RWPE2 (cell line): Measurements from ENCODE around the gene DNAH11.
"Not testable (repeated sequence)": the region's sequence is repeated elsewhere in the genome, so short reads cannot be mapped to it uniquely, and the experiment has no call there.

Experiments used
- ATAC-seq: fragments of 200-7000 bp; cut with Tn5 transposase; 3 replicates; pipeline ENCODE4 v1.9.1; 2021; ENCODE audit warnings: low read depth
- DNase-seq: peaks from one replicate; pipeline ENCODE4 v3.0.0-alpha.2; 2020; ENCODE audit warnings: low spot score
- H3K27ac ChIP-seq: fragments of 450-650 bp; 2 replicates; pipeline ENCODE4 v1.5.1; 2017; ENCODE audit warnings: mild to moderate bottlenecking; ENCODE audit not compliant: poor library complexity, severe bottlenecking
- H3K27me3 ChIP-seq: fragments of 250-450 bp; sonication (Bioruptor Pico); 2 replicates; pipeline ENCODE4 v1.5.1; 2021; ENCODE audit warnings: mild to moderate bottlenecking, moderate library complexity; ENCODE audit not compliant: insufficient read depth, poor library complexity, severe bottlenecking
- H3K36me3 ChIP-seq: fragments of 250-450 bp; sonication (Bioruptor Pico); 2 replicates; pipeline ENCODE4 v1.5.1; 2020; ENCODE audit warnings: low read depth, mild to moderate bottlenecking, moderate library complexity
- H3K4me1 ChIP-seq: fragments of 250-450 bp; sonication (Bioruptor Pico); 2 replicates; pipeline ENCODE4 v1.5.1; 2021; ENCODE audit warnings: mild to moderate bottlenecking, moderate library complexity; ENCODE audit not compliant: insufficient read depth, poor library complexity, severe bottlenecking
- H3K4me3 ChIP-seq: fragments of 250-450 bp; sonication (Bioruptor Pico); 2 replicates; pipeline ENCODE4 v1.5.1; 2021; ENCODE audit warnings: mild to moderate bottlenecking, moderate library complexity; ENCODE audit not compliant: severe bottlenecking
- H3K9me3 ChIP-seq: fragments of 250-450 bp; sonication (Bioruptor Pico); 2 replicates; pipeline ENCODE4 v1.5.1; 2021; ENCODE audit warnings: mild to moderate bottlenecking, moderate library complexity; ENCODE audit not compliant: severe bottlenecking
- TF ChIP-seq, protein P1 (sequence below): fragments of 450-650 bp; IDR thresholded peaks from one replicate; pipeline ENCODE4 v1.5.1; 2017; ENCODE audit warnings: mild to moderate bottlenecking, moderate library complexity; ENCODE audit not compliant: poor library complexity, severe bottlenecking

The DNAH11 gene

DNA sequence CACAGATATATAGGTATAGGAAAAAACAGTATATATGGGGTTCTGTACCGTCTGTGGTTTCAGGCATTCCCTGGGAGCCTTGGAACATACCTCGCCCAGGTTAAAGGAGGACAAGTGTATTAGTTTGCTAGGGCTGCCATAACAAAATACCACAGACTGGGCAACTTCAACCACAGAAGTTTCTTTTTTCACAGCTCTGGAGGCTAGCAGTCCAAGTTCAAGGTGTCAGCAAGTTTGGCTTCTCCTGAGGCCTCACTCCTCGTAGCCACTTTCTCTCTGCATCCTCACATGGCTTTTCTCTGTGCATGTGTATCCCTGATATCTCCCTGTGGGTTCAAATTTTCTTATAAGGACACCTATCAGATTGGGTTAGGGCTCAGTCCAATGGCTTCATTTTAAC is 189.1 kb downstream of the DNAH11 start:
- TF ChIP-seq, protein P1, sequence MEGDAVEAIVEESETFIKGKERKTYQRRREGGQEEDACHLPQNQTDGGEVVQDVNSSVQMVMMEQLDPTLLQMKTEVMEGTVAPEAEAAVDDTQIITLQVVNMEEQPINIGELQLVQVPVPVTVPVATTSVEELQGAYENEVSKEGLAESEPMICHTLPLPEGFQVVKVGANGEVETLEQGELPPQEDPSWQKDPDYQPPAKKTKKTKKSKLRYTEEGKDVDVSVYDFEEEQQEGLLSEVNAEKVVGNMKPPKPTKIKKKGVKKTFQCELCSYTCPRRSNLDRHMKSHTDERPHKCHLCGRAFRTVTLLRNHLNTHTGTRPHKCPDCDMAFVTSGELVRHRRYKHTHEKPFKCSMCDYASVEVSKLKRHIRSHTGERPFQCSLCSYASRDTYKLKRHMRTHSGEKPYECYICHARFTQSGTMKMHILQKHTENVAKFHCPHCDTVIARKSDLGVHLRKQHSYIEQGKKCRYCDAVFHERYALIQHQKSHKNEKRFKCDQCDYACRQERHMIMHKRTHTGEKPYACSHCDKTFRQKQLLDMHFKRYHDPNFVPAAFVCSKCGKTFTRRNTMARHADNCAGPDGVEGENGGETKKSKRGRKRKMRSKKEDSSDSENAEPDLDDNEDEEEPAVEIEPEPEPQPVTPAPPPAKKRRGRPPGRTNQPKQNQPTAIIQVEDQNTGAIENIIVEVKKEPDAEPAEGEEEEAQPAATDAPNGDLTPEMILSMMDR: no peak
- Histone ChIP-seq H3K4me3 (no peak overlapping the region), H3K27ac (no peak overlapping the region), H3K27me3 (no peaks in the 10 kb centered on the region), H3K4me1 (no peaks in the 10 kb centered on the region), H3K36me3 (no peaks in the 10 kb centered on the region), H3K9me3 (no peaks in the 10 kb centered on the region)
- DNase-seq (no peak), ATAC-seq (no peak)

- H3K27ac ChIP-seq, ATAC-seq, H3K4me3 ChIP-seq, H3K27me3 ChIP-seq, H3K9me3 ChIP-seq, H3K36me3 ChIP-seq, H3K4me1 ChIP-seq, DNase-seq: not testable (repeated sequence)
Observed at GRCh38 chr7:21732956-21733355, 190.1 kb downstream of the DNAH11 start.

GRCh38 chr7:21733837-21734236 is 191.0 kb downstream of the DNAH11 start:
- TF ChIP-seq, protein P1: no peak
- no peaks in the 10 kb centered on the region for H3K36me3 ChIP-seq
- DNase-seq: no peak
- no peaks in the 10 kb centered on the region for H3K9me3 ChIP-seq
- H3K4me3 ChIP-seq: no peak overlapping the region
- H3K27me3 ChIP-seq: no peaks in the 10 kb centered on the region
- ATAC-seq: no peak
- no peaks in the 10 kb centered on the region for H3K4me1 ChIP-seq
- H3K27ac ChIP-seq: no peak overlapping the region

- ATAC-seq (no peak), DNase-seq (no peak)
- Histone ChIP-seq H3K27ac (no peak overlapping the region), H3K9me3 (no peaks in the 10 kb centered on the region), H3K36me3 (no peaks in the 10 kb centered on the region), H3K27me3 (no peaks in the 10 kb centered on the region), H3K4me3 (no peak overlapping the region), H3K4me1 (no peaks in the 10 kb centered on the region)
- TF ChIP-seq, protein P1: no peak
Observed at GRCh38 chr7:21743493-21743892, 200.7 kb downstream of the DNAH11 start.

GRCh38 chr7:21746949-21747348 is 204.1 kb downstream of the DNAH11 start:
- no peak overlapping the region for H3K27ac ChIP-seq
- H3K9me3 ChIP-seq: no peaks in the 10 kb centered on the region
- H3K27me3 ChIP-seq: no peaks in the 10 kb centered on the region
- no peaks in the 10 kb centered on the region for H3K4me1 ChIP-seq
- no peak for DNase-seq
- H3K36me3 ChIP-seq: no peaks in the 10 kb centered on the region
- ATAC-seq: no peak
- TF ChIP-seq, protein P1: no peak
- no peak overlapping the region for H3K4me3 ChIP-seq
